Endothelial cell of umbilical vein (primary cell): ENCODE measurements around the gene LTBP1. TPM values are rescaled to one million over a fixed set of nuclear protein-coding genes. Genes with fewer than 3 reads are reported as not detected.

Source experiments
- BruUV-seq: library from RNA; stranded (reverse); fragments of 400-500 nt; replicated peaks from 2 replicates; lab custom pipeline; 2021; lab: Mats Ljungman, UMichigan
- CTCF ChIA-PET: fragments of 300-600, 350-600 bp; sonication (Branson Sonifier 250); formaldehyde crosslinking; loops from one replicate; lab custom pipeline; 2021; ENCODE audit warnings: antibody characterized with exemption, inconsistent platforms; lab: Charles Lee
- POLR2A ChIA-PET: fragments of 300-600, 350-600 bp; sonication (Branson Sonifier 250); formaldehyde crosslinking; loops from one replicate; lab custom pipeline; 2021; ENCODE audit warnings: antibody characterized with exemption, inconsistent platforms; lab: Charles Lee
- DNase-seq: peaks from one replicate; pipeline ENCODE4 v3.0.0-alpha.2; 2011; ENCODE audit warnings: low read depth, low spot score
- FAIRE-seq: peaks from 2 replicates; lab custom pipeline; 2011; peaks lifted over from hg19 to GRCh38; lab: Jason Lieb, UNC
- H2AFZ ChIP-seq: 2 replicates; pipeline ENCODE4 v1.6.0; 2012; ENCODE audit warnings: low read depth, low read length, control low read depth, inconsistent platforms
- H3K27ac ChIP-seq: 2 replicates; pipeline ENCODE4 v1.5.1; 2011; ENCODE audit warnings: low read depth, mild to moderate bottlenecking, control low read depth, low read length, moderate library complexity; ENCODE audit not compliant: insufficient read depth
- H3K27me3 ChIP-seq, 2 experiments: 2 replicates each; pipeline versions ENCODE4 v1.6.0 to v1.6.1; 2011; ENCODE audit warnings: low read length in 2 of 2, mixed read lengths in 1 of 2; ENCODE audit not compliant: control insufficient read depth in 2 of 2, insufficient read depth in 2 of 2
- H3K36me3 ChIP-seq, 2 experiments: 2 replicates in 1 of 2; 3 replicates in 1 of 2; pipeline ENCODE4 v1.5.1; 2011; ENCODE audit warnings: low read length in 2 of 2, mild to moderate bottlenecking in 1 of 2, moderate library complexity in 1 of 2; ENCODE audit not compliant: control insufficient read depth in 2 of 2, insufficient read depth in 2 of 2; ENCODE audit errors: extremely low read depth in 1 of 2
- H3K4me1 ChIP-seq: 3 replicates; pipeline ENCODE4 v1.5.1; 2011; ENCODE audit warnings: mild to moderate bottlenecking, low read length; ENCODE audit not compliant: control insufficient read depth, insufficient read depth; ENCODE audit errors: extremely low read depth
- H3K4me2 ChIP-seq: 2 replicates; pipeline ENCODE4 v1.6.1; 2011; ENCODE audit warnings: low read length, control low read depth, mixed read lengths; ENCODE audit not compliant: insufficient read depth
- H3K4me3 ChIP-seq, 3 experiments: fragments of 200-600 bp in 1 of 3; sonication (generic), shearing (Covaris generic) in 1 of 3; replicated peaks in 1 of 3; 2 replicates each; pipeline ENCODE4 v1.5.1; 2011 to 2016; ENCODE audit warnings: control low read depth in 3 of 3, low read length in 3 of 3, mild to moderate bottlenecking in 2 of 3, inconsistent platforms in 1 of 3, low read depth in 1 of 3, moderate library complexity in 1 of 3; ENCODE audit not compliant: insufficient read depth in 1 of 3
- H3K79me2 ChIP-seq: 2 replicates; pipeline ENCODE4 v1.6.0; 2012; ENCODE audit warnings: low read length, inconsistent platforms; ENCODE audit not compliant: control insufficient read depth, insufficient read depth
- H3K9ac ChIP-seq: replicated peaks from 2 replicates; pipeline ENCODE3; 2011; ENCODE audit warnings: low read length, control low read depth; ENCODE audit not compliant: insufficient read depth; ENCODE audit errors: extremely low read depth
- H3K9me1 ChIP-seq: replicated peaks from 3 replicates; pipeline ENCODE4 v1.6.0; 2011; ENCODE audit warnings: mild to moderate bottlenecking, low read length; ENCODE audit not compliant: control insufficient read depth, insufficient read depth; ENCODE audit errors: extremely low read depth
- H3K9me3 ChIP-seq: replicated peaks from 2 replicates; pipeline ENCODE4 v1.5.1; 2012; ENCODE audit warnings: low read length, inconsistent platforms; ENCODE audit not compliant: control insufficient read depth, insufficient read depth
- H4K20me1 ChIP-seq: replicated peaks from 2 replicates; pipeline ENCODE3; 2011; ENCODE audit warnings: mild to moderate bottlenecking, low read length; ENCODE audit not compliant: control insufficient read depth, insufficient read depth; ENCODE audit errors: extremely low read depth
- CTCF ChIP-seq, 2 donors: IDR thresholded peaks; 1 replicate in 1 of 2; 2 replicates in 1 of 2; pipeline ENCODE4 v1.5.1; 2011; ENCODE audit warnings: low read length in 2 of 2, mild to moderate bottlenecking in 2 of 2, moderate library complexity in 2 of 2, control low read depth in 1 of 2, inconsistent platforms in 1 of 2, low read depth in 1 of 2; ENCODE audit not compliant: insufficient read depth in 1 of 2; ENCODE audit errors: extremely low read depth in 1 of 2
- EZH2 ChIP-seq: IDR thresholded peaks from 2 replicates; pipeline ENCODE4 v1.6.1; 2012; ENCODE audit warnings: borderline replicate concordance, low read depth, mild to moderate bottlenecking, moderate library complexity, low read length, inconsistent platforms; ENCODE audit not compliant: severe bottlenecking
- FOS ChIP-seq: IDR thresholded peaks from 2 replicates; pipeline ENCODE4 v1.6.1; 2011; ENCODE audit warnings: mild to moderate bottlenecking, low read length, moderate library complexity, borderline replicate concordance; ENCODE audit not compliant: insufficient read depth
- GATA2 ChIP-seq: IDR thresholded peaks from 2 replicates; pipeline ENCODE4 v1.7.0; 2011; ENCODE audit warnings: low read depth, mild to moderate bottlenecking, moderate library complexity, mixed read lengths, low read length; ENCODE audit not compliant: insufficient read length, insufficient read depth
- JUN ChIP-seq: IDR thresholded peaks from 2 replicates; pipeline ENCODE4 v1.6.1; 2011; ENCODE audit warnings: borderline replicate concordance, low read depth; ENCODE audit not compliant: insufficient read length, insufficient read depth
- MAX ChIP-seq: IDR thresholded peaks from 2 replicates; pipeline ENCODE4 v1.6.1; 2011; ENCODE audit not compliant: insufficient read depth, insufficient read length
- MYC ChIP-seq: IDR thresholded peaks from one replicate; pipeline ENCODE4 v1.6.1; 2011; ENCODE audit warnings: mild to moderate bottlenecking, low read depth, low read length
- POLR2A ChIP-seq: IDR thresholded peaks from 2 replicates; pipeline ENCODE4 v1.6.1; 2012; ENCODE audit warnings: low read depth, mild to moderate bottlenecking, control low read depth, low read length
- POLR2AphosphoS5 ChIP-seq: IDR thresholded peaks from 2 replicates; pipeline ENCODE4 v1.6.1; 2012; ENCODE audit warnings: low read depth, mild to moderate bottlenecking, control low read depth, low read length, moderate library complexity; ENCODE audit not compliant: insufficient read depth
- dilution Hi-C: fragments of 300-500 bp; cut with MboI; formaldehyde crosslinking; loops from one replicate; pipeline ENCODE4 v1.15.0; 2019; ENCODE audit warnings: low sequenced_read_pairs; ENCODE audit not compliant: extremely low pct_ligation_motif_present
- intact Hi-C: fragments of 100-400 bp; cut with micrococcal nuclease; formaldehyde crosslinking; loops from one replicate; pipeline ENCODE4 v1.10.0; 2022
- polyA plus RNA-seq, 4 experiments: library from polyadenylated mRNA; depleted of rRNA in 3 of 4; stranded (reverse) in 3 of 4; unstranded in 1 of 4; fragments of >200 nt; gene quantifications; 2 replicates each; pipeline versions ENCODE4 v1.2.1 to v1.2.3, GENCODE V29; 2011 to 2012; ENCODE audit warnings: missing spikeins in 1 of 4
- total RNA-seq: library from RNA; stranded (reverse); gene quantifications from 2 replicates; pipeline ENCODE4 v1.2.3, GENCODE V29; 2021

Gene LTBP1
- total and polyA plus RNA-seq, 2 donors (not counting 3 experiments of a cell fraction or from before 2014, with no cell fraction given) = 57.4 to 68.2 TPM

GRCh38 chr2:32962690-32963089 lies 15.9 kb downstream of the LTBP1 start:
- Histone ChIP-seq H2AFZ (no peak overlapping the region), H3K79me2 (peaks cover 14% of the 10 kb centered on the region), H4K20me1 (no peaks in the 10 kb centered on the region), H3K9ac (no peak overlapping the region), H3K36me3 (no peaks in the 10 kb centered on the region), H3K4me1 (peaks cover 5% of the 10 kb centered on the region), H3K9me3 (no peaks in the 10 kb centered on the region), H3K4me2 (no peak overlapping the region), H3K27me3 (no peaks in the 10 kb centered on the region), H3K4me3 (no peak overlapping the region), H3K9me1 (no peaks in the 10 kb centered on the region), H3K27ac (no peak overlapping the region)
- ChIA-PET POLR2A (no interaction called here), CTCF (no interaction called here)
- dilution Hi-C loops = no loop called here
- FAIRE-seq (no peak), DNase-seq (no peak)
- intact Hi-C loops = no loop called here
- TF ChIP-seq CTCF (IDR thresholded peaks at IDR 0.05; ENCODE audit: extremely low read depth in 1 of 2, insufficient read depth in 1 of 2, low read depth in 1 of 2, low read length in 2 of 2) (no peak), POLR2A (no peak), MYC (no peak), MAX (no peak), POLR2AphosphoS5 (no peak), JUN (no peak), EZH2 (no peak), FOS (no peak), GATA2 (no peak)
- BruUV-seq = no TSS peak
